Loucy (cell line): ENCODE results near the gene ADAT3.
A peak's percentile ranks its signal among the peaks of the same experiment; 100 is the strongest.

Source experiments
- H2AFZ ChIP-seq: fragments of 200-600 bp; sonication (generic); 2 replicates; pipeline ENCODE4 v1.6.0; 2016; ENCODE audit warnings: antibody characterized with exemption, mild to moderate bottlenecking, low read length, moderate library complexity
- H3F3A ChIP-seq: fragments of 200-600 bp; 2 replicates; pipeline ENCODE4 v1.6.0; 2016; ENCODE audit warnings: antibody characterized with exemption, low read depth, mild to moderate bottlenecking
- H3K27me3 ChIP-seq: fragments of 200-600 bp; sonication (generic); 2 replicates; pipeline ENCODE4 v1.6.1; 2014; ENCODE audit warnings: low read length, mild to moderate bottlenecking; ENCODE audit not compliant: insufficient read depth, poor library complexity, severe bottlenecking
- H3K36me3 ChIP-seq: fragments of 200-600 bp; sonication (generic); 2 replicates; pipeline ENCODE4 v1.6.1; 2016; ENCODE audit warnings: low read length; ENCODE audit not compliant: insufficient read depth
- H3K4me1 ChIP-seq: fragments of 200-600 bp; sonication (generic); 2 replicates; pipeline ENCODE4 v1.5.1; 2014; ENCODE audit warnings: low read length, mild to moderate bottlenecking; ENCODE audit not compliant: insufficient read depth, poor library complexity, severe bottlenecking
- H3K4me2 ChIP-seq: fragments of 200-600 bp; sonication (generic); 2 replicates; pipeline ENCODE4 v1.6.0; 2014; ENCODE audit warnings: antibody characterized with exemption, low read length, low read depth, mild to moderate bottlenecking; ENCODE audit not compliant: poor library complexity, severe bottlenecking
- H3K4me3 ChIP-seq: fragments of 200-600 bp; sonication (generic); 2 replicates; pipeline ENCODE4 v1.5.1; 2014; ENCODE audit warnings: low read length, mild to moderate bottlenecking, mixed read lengths; ENCODE audit not compliant: poor library complexity, severe bottlenecking
- H3K79me2 ChIP-seq: fragments of 200-600 bp; sonication (generic); 2 replicates; pipeline ENCODE4 v1.6.1; 2014; ENCODE audit warnings: low read length; ENCODE audit not compliant: insufficient read depth
- H3K9ac ChIP-seq: fragments of 200-600 bp; sonication (generic); 2 replicates; pipeline ENCODE4 v1.6.0; 2014; ENCODE audit warnings: mild to moderate bottlenecking, low read depth, low read length, moderate library complexity; ENCODE audit not compliant: poor library complexity, severe bottlenecking
- H3K9me2 ChIP-seq: fragments of 200-600 bp; sonication (generic); replicated peaks from 2 replicates; pipeline ENCODE4 v1.6.1; 2016; ENCODE audit warnings: low read depth, low read length, mixed read lengths
- H3K9me3 ChIP-seq: fragments of 200-600 bp; sonication (generic); 2 replicates; pipeline ENCODE4 v1.6.1; 2014; ENCODE audit warnings: mild to moderate bottlenecking, antibody characterized with exemption, low read length, low read depth; ENCODE audit not compliant: insufficient read depth
- H4K20me1 ChIP-seq: fragments of 200-600 bp; sonication (generic); 2 replicates; pipeline ENCODE4 v1.6.0; 2014; ENCODE audit warnings: antibody characterized with exemption, low read length, mild to moderate bottlenecking; ENCODE audit not compliant: insufficient read depth, poor library complexity, severe bottlenecking
- EZH2phosphoT487 ChIP-seq: fragments of 200-600 bp; IDR thresholded peaks from 2 replicates; pipeline ENCODE4 v1.6.1; 2018; ENCODE audit warnings: antibody characterized with exemption, mild to moderate bottlenecking, moderate library complexity, borderline replicate concordance
- TF ChIP-seq, protein P1 (sequence below): fragments of 200-600 bp; sonication (generic); conservative IDR thresholded peaks from 2 replicates; pipeline ENCODE4 v1.5.1; 2014; ENCODE audit warnings: mild to moderate bottlenecking, antibody characterized with exemption, low read length

ADAT3 gene

DNA sequence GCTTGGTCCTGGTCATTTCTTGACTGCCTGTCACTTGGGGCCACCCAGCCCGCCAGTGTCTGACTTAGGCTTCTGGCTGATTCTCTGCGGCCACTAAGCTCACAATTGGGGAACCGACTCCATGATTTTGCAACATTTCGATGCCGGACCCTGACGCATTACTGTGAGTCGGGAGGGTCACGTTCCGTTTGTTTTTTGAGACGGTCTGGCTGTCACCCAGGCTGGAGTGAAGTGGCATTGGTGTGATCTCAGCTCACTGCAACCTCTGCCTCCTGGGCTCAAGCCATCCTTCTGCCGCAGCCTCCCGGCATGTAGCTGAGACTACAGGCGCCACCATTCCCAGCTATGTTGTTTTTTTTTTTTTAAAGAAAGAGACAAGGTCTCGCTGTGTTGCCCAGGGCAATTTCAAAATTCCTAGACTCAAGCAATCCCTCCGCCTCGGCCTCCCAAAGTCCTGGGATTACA is 3.2 kb upstream of the ADAT3 start:
- Histone ChIP-seq H3K36me3 (no peaks in the 10 kb centered on the region), H3K9ac (no peak overlapping the region), H3K4me2 (no peak overlapping the region), H3K9me3 (no peaks in the 10 kb centered on the region), H3K27me3 (no peaks in the 10 kb centered on the region), H2AFZ (no peak overlapping the region), H4K20me1 (no peaks in the 10 kb centered on the region), H3K4me1 (peaks cover 11% of the 10 kb centered on the region), H3K4me3 (no peak overlapping the region), H3F3A (no peaks in the 10 kb centered on the region), H3K9me2 (no peaks in the 10 kb centered on the region), H3K79me2 (peaks cover 14% of the 10 kb centered on the region)
- TF ChIP-seq, protein P1, sequence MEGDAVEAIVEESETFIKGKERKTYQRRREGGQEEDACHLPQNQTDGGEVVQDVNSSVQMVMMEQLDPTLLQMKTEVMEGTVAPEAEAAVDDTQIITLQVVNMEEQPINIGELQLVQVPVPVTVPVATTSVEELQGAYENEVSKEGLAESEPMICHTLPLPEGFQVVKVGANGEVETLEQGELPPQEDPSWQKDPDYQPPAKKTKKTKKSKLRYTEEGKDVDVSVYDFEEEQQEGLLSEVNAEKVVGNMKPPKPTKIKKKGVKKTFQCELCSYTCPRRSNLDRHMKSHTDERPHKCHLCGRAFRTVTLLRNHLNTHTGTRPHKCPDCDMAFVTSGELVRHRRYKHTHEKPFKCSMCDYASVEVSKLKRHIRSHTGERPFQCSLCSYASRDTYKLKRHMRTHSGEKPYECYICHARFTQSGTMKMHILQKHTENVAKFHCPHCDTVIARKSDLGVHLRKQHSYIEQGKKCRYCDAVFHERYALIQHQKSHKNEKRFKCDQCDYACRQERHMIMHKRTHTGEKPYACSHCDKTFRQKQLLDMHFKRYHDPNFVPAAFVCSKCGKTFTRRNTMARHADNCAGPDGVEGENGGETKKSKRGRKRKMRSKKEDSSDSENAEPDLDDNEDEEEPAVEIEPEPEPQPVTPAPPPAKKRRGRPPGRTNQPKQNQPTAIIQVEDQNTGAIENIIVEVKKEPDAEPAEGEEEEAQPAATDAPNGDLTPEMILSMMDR: no peak
- no peak for TF ChIP-seq EZH2phosphoT487

DNA sequence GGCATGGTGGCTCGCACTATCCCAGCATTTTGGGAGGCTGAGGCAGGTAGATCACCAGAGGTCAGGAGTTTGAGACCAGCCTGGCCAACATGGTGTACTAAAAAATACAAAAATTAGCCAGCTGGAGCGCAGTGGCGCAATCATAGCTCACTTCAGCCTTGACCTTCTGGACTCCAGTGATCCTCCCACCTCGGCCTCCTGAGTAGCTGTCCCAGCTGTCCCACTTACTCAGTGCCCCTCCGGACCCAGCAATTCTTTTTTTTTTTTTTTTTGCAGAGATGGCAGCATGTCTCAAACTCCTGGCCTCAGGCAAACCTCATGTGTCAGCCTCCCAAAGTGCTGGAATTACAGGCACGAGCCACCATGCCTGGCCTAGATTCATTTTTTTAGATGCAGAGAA is 2.3 kb upstream of the ADAT3 start:
- no peaks in the 10 kb centered on the region for H3F3A ChIP-seq
- no peaks in the 10 kb centered on the region for H3K36me3 ChIP-seq
- H3K4me1 ChIP-seq: peaks cover 4% of the 10 kb centered on the region
- H3K9ac ChIP-seq: no peak overlapping the region
- H2AFZ ChIP-seq: no peak overlapping the region
- H3K79me2 ChIP-seq: peaks cover 24% of the 10 kb centered on the region
- no peak overlapping the region for H3K4me2 ChIP-seq
- no peaks in the 10 kb centered on the region for H3K27me3 ChIP-seq
- no peaks in the 10 kb centered on the region for H3K9me3 ChIP-seq
- no peaks in the 10 kb centered on the region for H3K9me2 ChIP-seq
- no peaks in the 10 kb centered on the region for H4K20me1 ChIP-seq
- no peak overlapping the region for H3K4me3 ChIP-seq
- no peak for TF ChIP-seq EZH2phosphoT487
- TF ChIP-seq, protein P1: no peak

DNA sequence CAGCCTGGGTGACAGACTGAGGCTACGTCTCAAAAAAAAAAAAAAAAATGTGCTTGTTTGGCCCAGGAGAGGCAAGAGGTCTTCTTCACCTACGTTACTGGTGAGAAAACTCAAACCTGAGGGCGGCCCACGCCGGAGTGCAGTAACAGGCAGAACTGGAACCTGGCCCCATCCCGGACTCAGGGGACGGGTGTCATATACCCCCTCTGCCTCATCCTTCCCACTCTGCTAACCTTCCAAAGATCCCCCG is 414 bp upstream of the ADAT3 start:
- H3K4me1 ChIP-seq: peaks cover 4% of the 10 kb centered on the region
- no peaks in the 10 kb centered on the region for H3K9me3 ChIP-seq
- no peaks in the 10 kb centered on the region for H3K36me3 ChIP-seq
- peak overlapping the region; percentile 85 for H2AFZ ChIP-seq
- H3K4me2 ChIP-seq: peak overlapping the region; percentile 54
- TF ChIP-seq, protein P1: no peak
- TF ChIP-seq EZH2phosphoT487: no peak
- no peaks in the 10 kb centered on the region for H3K9me2 ChIP-seq
- peaks cover 38% of the 10 kb centered on the region for H3K79me2 ChIP-seq
- no peaks in the 10 kb centered on the region for H3F3A ChIP-seq
- peaks cover 5% of the 10 kb centered on the region for H4K20me1 ChIP-seq
- peak overlapping the region; percentile 93 for H3K4me3 ChIP-seq
- peak overlapping the region; percentile 71 for H3K9ac ChIP-seq
- no peaks in the 10 kb centered on the region for H3K27me3 ChIP-seq
